Common myeloid progenitor, CD34-positive (primary cell): ENCODE measurements around the gene MAN2A2. TPM values are rescaled to one million over a fixed set of nuclear protein-coding genes. Genes with fewer than 3 reads are reported as not detected.

Experiments
- CTCF ChIA-PET: fragments of 350-600 bp; sonication (Branson Sonifier 250); formaldehyde crosslinking; loops from one replicate; lab custom pipeline; 2021; ENCODE audit warnings: antibody characterized with exemption; lab: Charles Lee
- POLR2A ChIA-PET: fragments of 350-600 bp; sonication (Branson Sonifier 250); formaldehyde crosslinking; loops from one replicate; lab custom pipeline; 2021; ENCODE audit warnings: antibody characterized with exemption; lab: Charles Lee
- DNase-seq, 3 donors: peaks; one replicate each; pipeline versions ENCODE4 v3.0.0 to v3.0.0-alpha.2; 2013
- H3K27ac ChIP-seq, 2 experiments: 1 replicate in 1 of 2; 2 replicates in 1 of 2; pipeline ENCODE4 v1.7.0; 2013; ENCODE audit warnings: inconsistent platforms in 2 of 2, low read length in 2 of 2, mild to moderate bottlenecking in 2 of 2, low read depth in 1 of 2, moderate library complexity in 1 of 2; ENCODE audit not compliant: severe bottlenecking in 2 of 2, insufficient read depth in 1 of 2, poor library complexity in 1 of 2
- H3K27me3 ChIP-seq, 5 experiments: replicated peaks in 2 of 5; 1 replicate in 3 of 5; 2 replicates in 2 of 5; pipeline versions ENCODE4 v1.6.1 to v1.7.0; 2013; ENCODE audit warnings: low read length in 4 of 5, mild to moderate bottlenecking in 2 of 5, moderate library complexity in 2 of 5, inconsistent platforms in 1 of 5; ENCODE audit not compliant: insufficient read depth in 5 of 5, control insufficient read depth in 4 of 5
- H3K36me3 ChIP-seq, 4 experiments: 1 replicate in 2 of 4; 2 replicates in 2 of 4; pipeline versions ENCODE4 v1.6.1 to v1.7.0; 2013; ENCODE audit warnings: low read length in 3 of 4, control low read depth in 1 of 4, mild to moderate bottlenecking in 1 of 4; ENCODE audit not compliant: control insufficient read depth in 4 of 4, insufficient read depth in 4 of 4
- H3K4me1 ChIP-seq, 4 experiments: 1 replicate in 3 of 4; 2 replicates in 1 of 4; pipeline versions ENCODE4 v1.6.1 to v1.7.1; 2013; ENCODE audit warnings: low read length in 3 of 4, mild to moderate bottlenecking in 3 of 4, control low read depth in 1 of 4, inconsistent platforms in 1 of 4, moderate library complexity in 1 of 4; ENCODE audit not compliant: control insufficient read depth in 4 of 4, insufficient read depth in 4 of 4; ENCODE audit errors: control extremely low read depth in 1 of 4
- H3K4me3 ChIP-seq, 7 experiments: 1 replicate in 4 of 7; 2 replicates in 3 of 7; pipeline versions ENCODE4 v1.5.1 to v1.7.0; 2013; ENCODE audit warnings: mild to moderate bottlenecking in 7 of 7, low read length in 6 of 7, moderate library complexity in 6 of 7, inconsistent platforms in 2 of 7, low read depth in 2 of 7, control low read depth in 1 of 7; ENCODE audit not compliant: insufficient read depth in 4 of 7, control insufficient read depth in 1 of 7; ENCODE audit errors: extremely low read depth in 1 of 7
- H3K9me3 ChIP-seq, 5 experiments: 1 replicate in 4 of 5; 2 replicates in 1 of 5; pipeline versions ENCODE4 v1.6.1 to v1.7.1; 2013; ENCODE audit warnings: low read length in 4 of 5, mild to moderate bottlenecking in 2 of 5, inconsistent platforms in 1 of 5, low read depth in 1 of 5, moderate library complexity in 1 of 5; ENCODE audit not compliant: control insufficient read depth in 4 of 5, insufficient read depth in 2 of 5; ENCODE audit errors: control extremely low read depth in 1 of 5
- WGBS: methylation state at CpG from one replicate; pipeline ENCODE4 v1.1.5; 2013; ENCODE audit not compliant: insufficient coverage; 5-methylcytosine and 5-hydroxymethylcytosine counted together
- polyA plus RNA-seq: library from polyadenylated mRNA; unstranded; fragments of 120-200 nt; gene quantifications from one replicate; pipeline ENCODE4 v1.2.1, GENCODE V29; 2013

MAN2A2 gene
- polyA plus RNA-seq = 160 TPM

DNA sequence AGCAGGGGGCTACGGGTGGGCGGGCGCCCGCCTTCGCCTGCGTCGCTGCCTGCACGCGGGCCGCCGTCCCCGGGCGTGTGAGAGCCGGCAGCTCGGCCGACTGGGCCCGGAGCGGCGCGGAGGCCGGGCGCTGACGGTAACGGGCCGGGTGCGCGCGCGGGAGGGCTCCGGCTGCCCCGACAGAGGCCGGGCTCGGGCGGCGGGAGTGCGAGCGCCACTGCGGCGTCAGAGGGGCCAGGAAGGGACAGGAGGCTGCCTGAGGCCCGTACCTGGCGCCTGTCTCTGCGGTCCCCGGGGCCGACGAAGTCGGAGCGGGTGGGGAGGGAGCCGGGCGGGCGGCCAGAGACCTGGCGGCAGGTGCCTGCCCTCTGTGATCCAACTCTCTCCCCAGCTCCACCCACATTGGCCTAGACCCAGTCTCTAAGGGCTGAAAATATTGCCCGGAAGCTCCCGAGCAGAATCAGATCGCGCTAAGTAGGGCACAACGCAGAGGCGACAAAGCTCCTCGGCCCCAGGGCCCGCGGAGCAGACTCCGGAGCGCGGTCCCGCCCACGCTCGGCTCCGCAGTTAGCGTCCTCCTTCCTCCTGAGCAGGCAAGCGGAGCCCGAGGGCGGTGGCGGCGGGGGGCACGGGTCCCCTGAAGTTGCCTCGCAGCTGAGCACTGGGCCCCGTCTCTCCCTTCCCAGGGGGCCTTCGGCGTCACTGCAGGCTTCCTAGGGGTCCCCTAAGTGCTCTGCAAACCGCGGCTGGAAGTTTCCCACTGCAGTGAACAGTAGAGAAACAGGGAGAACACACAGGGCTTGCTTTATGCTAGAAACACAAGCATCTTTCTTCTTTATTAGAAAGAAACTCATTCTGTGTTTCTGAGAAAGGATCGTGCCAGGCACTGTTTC is at the start of gene MAN2A2:
Gene MAN2A2 (plus strand): TSS at position 463 of the 893 bp plus-strand sequence. CDS start 906 bp downstream, outside the sequence.
- Histone ChIP-seq H3K4me1 (peaks cover 2 to 24% (median 20%) of the 10 kb centered on the region in 4 experiments), H3K36me3 (peaks cover 8 to 35% (median 31%) of the 10 kb centered on the region in 4 experiments), H3K27ac (peak within 1 kb of the TSS; percentile 85 to 93), H3K4me3 (peak within 1 kb of the TSS; percentile 69 to 85 (median 79)), H3K27me3 (no peaks in the 10 kb centered on the region), H3K9me3 (no peaks in the 10 kb centered on the region)
- ChIA-PET CTCF (interaction anchor here (0.7 to 16.2 kb wide), 10 partner anchors 10 to 908 kb away, joined by 3 to 258 read pairs (median 4); partner anchors contain the start of genes HDDC3 and UNC45A), POLR2A (interaction anchor here (0.5 to 3.7 kb wide), 7 partner anchors 13 to 205 kb away, joined by 3 to 32 read pairs (median 4); partner anchors contain the start of genes FES, HDDC3, RCCD1 and UNC45A)
- DNase-seq = peak; percentile 68 to 82 (median 79)
- WGBS = under 1% methylated on average over 64 of the region's 81 CpGs

DNA sequence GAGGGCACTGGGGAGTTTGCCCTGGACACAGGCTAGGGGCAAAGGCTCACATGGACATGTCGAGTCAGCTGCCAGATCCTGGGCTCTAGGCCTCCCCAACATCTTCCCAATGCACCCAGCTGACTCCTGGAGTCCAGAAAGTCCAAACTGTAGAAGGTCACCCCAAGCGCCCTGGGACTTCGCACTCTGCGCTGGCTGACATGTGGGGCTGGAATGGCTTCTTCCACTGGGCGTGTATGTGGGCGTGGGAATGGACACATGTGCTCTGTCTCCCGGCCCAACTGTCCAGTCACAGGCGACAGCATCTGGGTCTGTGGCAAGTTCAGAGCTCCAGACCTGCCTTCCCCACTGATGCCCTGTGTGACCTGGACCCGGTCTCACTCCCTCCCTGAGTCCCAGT is 48.0 kb upstream of the MAN2A2 start:
- POLR2A ChIA-PET = no interaction called here
- peaks cover 0 to 6% (median 2%) of the 10 kb centered on the region in 4 experiments for H3K36me3 ChIP-seq
- no peak overlapping the region for H3K27ac ChIP-seq
- H3K4me1 ChIP-seq = peaks cover 0 to 38% (median 16%) of the 10 kb centered on the region in 4 experiments
- no peaks in the 10 kb centered on the region for H3K9me3 ChIP-seq
- no peaks in the 10 kb centered on the region for H3K27me3 ChIP-seq
- DNase-seq = no peak
- H3K4me3 ChIP-seq = no peak overlapping the region
- 98% methylated on average over 9 of the region's 9 CpGs for WGBS
- CTCF ChIA-PET = interaction anchor here (1.6 to 2.7 kb wide), 2 partner anchors 16 to 30 kb away, joined by 4 to 5 read pairs; no protein-coding TSS in a partner anchor

DNA sequence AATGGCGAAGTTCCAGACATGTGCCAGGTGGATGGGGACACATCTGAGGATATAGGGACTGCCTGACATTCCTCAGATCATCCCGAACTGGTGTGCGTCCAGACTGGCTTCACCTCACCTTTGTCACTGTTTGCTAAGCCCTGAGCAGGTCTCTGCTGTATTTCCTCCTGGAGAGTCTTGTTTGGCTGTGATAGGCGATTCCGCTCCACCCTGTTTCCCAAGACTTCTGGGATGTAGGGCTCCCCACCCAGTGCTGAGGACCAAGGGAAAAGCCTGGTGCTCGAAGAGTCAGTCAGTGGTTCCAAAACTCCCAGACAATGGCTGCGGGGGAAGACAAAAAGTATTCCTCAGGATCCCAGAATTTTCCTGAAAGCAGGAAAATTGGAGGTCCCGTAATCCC is 45.8 kb upstream of the MAN2A2 start:
- Histone ChIP-seq H3K4me3 (no peak overlapping the region), H3K4me1 (peaks cover 0 to 27% (median 10%) of the 10 kb centered on the region in 4 experiments), H3K9me3 (no peaks in the 10 kb centered on the region), H3K27ac (no peak overlapping the region), H3K36me3 (no peaks in the 10 kb centered on the region), H3K27me3 (no peaks in the 10 kb centered on the region)
- no peak for DNase-seq
- CTCF ChIA-PET = no interaction called here
- POLR2A ChIA-PET = no interaction called here
- 98% methylated on average over 7 of the region's 8 CpGs for WGBS

DNA sequence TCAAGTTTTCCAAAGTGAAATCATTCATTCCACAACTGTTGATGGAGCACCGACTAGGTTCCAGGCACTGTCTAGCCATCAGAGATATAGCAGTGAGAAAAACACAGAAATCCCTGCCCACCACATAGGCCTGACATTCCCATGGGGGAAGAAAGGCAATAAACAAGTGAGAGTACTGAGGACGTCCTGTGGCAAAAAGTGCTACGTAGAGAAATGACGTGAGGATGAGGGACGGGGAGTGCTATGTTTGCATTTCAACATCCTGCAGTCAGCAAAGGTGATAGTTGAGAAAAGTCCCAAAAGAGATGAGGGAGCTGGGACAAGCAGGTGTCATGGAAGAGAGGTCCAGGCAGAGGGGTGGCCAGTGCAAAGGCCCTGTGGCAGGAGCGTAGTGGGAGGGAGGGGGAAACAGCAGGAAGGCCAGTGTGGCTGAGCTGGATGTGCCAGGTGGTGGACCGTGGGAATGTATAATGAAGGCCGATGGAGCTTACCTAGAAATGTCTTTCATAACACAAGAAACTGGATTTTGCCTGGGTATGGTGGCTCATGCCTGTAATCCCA is 45.1 kb upstream of the MAN2A2 start:
- CTCF ChIA-PET = interaction anchor here (0.7 kb wide), 1 partner anchor 11 kb away, joined by 3 read pairs; the partner anchor contains the start of gene FURIN
- Histone ChIP-seq H3K27me3 (no peaks in the 10 kb centered on the region), H3K36me3 (no peaks in the 10 kb centered on the region), H3K4me1 (peaks cover 0 to 20% (median 4%) of the 10 kb centered on the region in 4 experiments), H3K4me3 (no peak overlapping the region), H3K9me3 (no peaks in the 10 kb centered on the region), H3K27ac (no peak overlapping the region)
- POLR2A ChIA-PET = interaction anchor here (1.9 kb wide), 1 partner anchor 17 kb away, joined by 6 read pairs; no protein-coding TSS in a partner anchor
- no peak for DNase-seq
- WGBS = 96% methylated on average over 8 of the region's 8 CpGs

DNA sequence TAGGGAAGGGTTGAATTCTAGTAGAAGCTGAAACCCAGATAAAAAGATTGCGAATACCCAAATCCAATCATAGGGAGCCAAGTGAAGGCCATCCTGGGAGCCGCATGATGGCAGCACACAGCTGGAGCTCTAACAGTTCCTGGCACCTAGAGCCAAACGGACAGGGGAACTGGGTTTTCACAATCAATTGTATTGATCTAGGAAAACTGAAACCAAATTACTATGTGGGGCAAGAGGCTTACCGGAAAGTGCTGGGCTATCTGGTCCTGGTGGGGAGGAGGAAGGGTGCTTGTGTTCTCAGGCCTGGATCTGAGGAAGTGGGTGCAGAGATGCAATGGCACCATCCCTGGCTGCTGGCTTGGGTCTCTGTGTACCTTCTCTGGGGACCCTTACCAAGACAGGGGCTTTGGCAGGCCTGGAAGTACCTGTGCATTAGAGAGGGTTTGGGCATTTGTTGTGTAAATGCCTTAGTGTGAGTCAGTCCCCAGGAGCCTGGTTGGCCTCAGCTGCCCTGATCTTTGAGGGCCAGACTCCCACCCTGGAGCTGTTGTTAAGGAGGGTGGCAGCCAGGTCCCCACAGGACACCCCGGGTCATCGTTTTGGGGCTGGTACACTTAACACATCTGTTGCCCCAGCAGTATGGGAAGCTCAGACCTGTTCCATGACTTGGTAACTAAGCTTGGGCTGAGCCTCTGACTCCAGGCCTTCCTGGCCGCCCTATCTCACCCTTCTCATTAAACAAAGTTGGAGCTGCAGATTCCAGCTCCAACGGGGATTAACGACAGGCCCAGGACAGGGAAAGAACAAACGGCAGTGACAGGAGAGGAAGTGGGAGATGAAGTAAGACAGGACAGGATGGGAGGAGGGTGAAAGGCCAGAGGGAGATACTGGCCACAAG is 43.6 kb upstream of the MAN2A2 start:
- POLR2A ChIA-PET = interaction anchor here (1.9 kb wide), 1 partner anchor 19 kb away, joined by 6 read pairs; no protein-coding TSS in a partner anchor
- Histone ChIP-seq H3K4me3 (no peak overlapping the region), H3K27ac (peak overlapping the region in 1 of 2 experiments; percentile 32), H3K4me1 (peaks cover 0 to 17% (median under 1%) of the 10 kb centered on the region in 4 experiments), H3K36me3 (no peaks in the 10 kb centered on the region), H3K27me3 (no peaks in the 10 kb centered on the region), H3K9me3 (no peaks in the 10 kb centered on the region)
- DNase-seq = no peak
- 97% methylated on average over 6 of the region's 10 CpGs for WGBS
- CTCF ChIA-PET = interaction anchor here (0.8 to 0.9 kb wide), 2 partner anchors 14 to 20 kb away, joined by 3 read pairs; no protein-coding TSS in a partner anchor

DNA sequence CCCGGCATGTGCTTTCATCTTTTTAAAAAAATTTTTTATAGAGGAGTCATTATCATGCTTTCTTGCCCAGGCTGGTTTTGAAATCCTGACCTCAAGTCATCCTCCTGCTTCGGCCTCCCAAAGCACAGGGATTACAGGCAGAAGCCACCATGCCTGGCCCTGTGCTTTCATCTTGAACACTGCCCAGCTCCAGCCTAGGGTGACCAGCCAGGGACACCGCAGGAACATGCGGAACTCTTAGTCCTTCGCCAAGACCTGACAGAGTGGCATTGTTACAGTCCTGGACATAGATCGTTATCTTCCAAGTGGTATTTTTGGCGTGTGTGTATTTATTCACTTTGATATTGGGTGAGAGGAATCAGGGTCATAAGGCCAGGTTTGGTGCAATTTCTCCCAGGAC is 42.7 kb upstream of the MAN2A2 start:
- WGBS = 97% methylated on average over 7 of the region's 7 CpGs
- ChIA-PET POLR2A (no interaction called here), CTCF (no interaction called here)

More for the DNA sequence above, 42.7 kb upstream of the MAN2A2 start:
- no peaks in the 10 kb centered on the region for H3K27me3 ChIP-seq
- no peak for DNase-seq
- no peak overlapping the region for H3K27ac ChIP-seq
- H3K9me3 ChIP-seq = no peaks in the 10 kb centered on the region
- H3K4me1 ChIP-seq = peaks cover 0 to 17% (median under 1%) of the 10 kb centered on the region in 4 experiments
- H3K36me3 ChIP-seq = no peaks in the 10 kb centered on the region
- no peak overlapping the region for H3K4me3 ChIP-seq
